ENCODE measurements around the gene FXYD7. TPM values are rescaled to one million over a fixed set of nuclear protein-coding genes. Genes with fewer than 3 reads are reported as not detected.

FXYD7 gene
- total and polyA plus RNA-seq, 2 of the 13 experiments (the other 11 are each of a cell fraction or from before 2014, with no cell fraction given): 0.55 TPM; not detected in 1

DNA sequence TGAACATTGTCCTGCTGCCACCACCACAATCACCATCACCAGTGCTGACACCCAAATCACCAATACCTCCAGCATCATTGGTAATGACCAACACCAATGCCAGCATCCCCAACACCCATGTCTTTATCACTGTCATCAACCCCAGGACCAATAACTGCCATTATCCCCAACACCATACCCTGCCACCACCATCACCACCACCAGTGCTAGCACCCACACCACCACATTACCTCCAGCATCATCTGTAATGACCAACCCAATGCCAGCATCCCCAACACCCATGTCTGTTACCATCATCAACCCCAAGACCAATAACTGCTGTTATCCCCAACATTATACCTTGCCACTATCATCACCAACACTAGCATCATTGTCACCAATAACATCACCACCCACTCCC, 10.8 kb upstream of the FXYD7 start:
- no peaks in the 10 kb centered on the region for H4K20me1 ChIP-seq (ENCODE audit: insufficient read depth, low read length)
- H3K27me3 ChIP-seq (ENCODE audit: control insufficient read depth in 1 of 2, insufficient read depth in 2 of 2, low read length in 2 of 2): no peaks in the 10 kb centered on the region
- BruUV-seq (replicated peaks): no TSS peak
- no peaks in the 10 kb centered on the region for H3K36me3 ChIP-seq (replicated peaks in 1 of 2; ENCODE audit: control insufficient read depth in 1 of 2, insufficient read depth in 2 of 2, low read length in 2 of 2)
- H3K27ac ChIP-seq (ENCODE audit: extremely low read length, insufficient read depth, low read length): no peak overlapping the region
- FAIRE-seq: no peak
- peaks cover 89% of the 10 kb centered on the region for H3K4me1 ChIP-seq (ENCODE audit: insufficient read depth, low read length)
- H3K4me2 ChIP-seq (ENCODE audit: low read depth, low read length): no peak overlapping the region
- DNase-seq (ENCODE audit: low spot score): no peak
- POLR2A ChIA-PET: no interaction called here
- no peak overlapping the region for H3K4me3 ChIP-seq (replicated peaks in 1 of 3; ENCODE audit: insufficient read depth in 1 of 3, low read depth in 2 of 3, low read length in 3 of 3)
- no peak overlapping the region for H2AFZ ChIP-seq (ENCODE audit: low read length)
- no peak for ATAC-seq
- H3K9me3 ChIP-seq (ENCODE audit: low read length): no peaks in the 10 kb centered on the region
- CTCF ChIA-PET (ENCODE audit: low intra/inter-chr PET ratio, low total read pairs): no interaction called here
- no peak overlapping the region for H3K9ac ChIP-seq (ENCODE audit: insufficient read depth, low read depth, low read length)
- intact Hi-C loops (cut with micrococcal nuclease; ENCODE audit: unreplicated experiment): no loop called here
- in situ Hi-C loops (cut with HindIII; ENCODE audit: extremely low pct_ligation_motif_present, low pct_unique_long_range_greater_than_20kb): no loop called here
- TF ChIP-seq, protein P1, sequence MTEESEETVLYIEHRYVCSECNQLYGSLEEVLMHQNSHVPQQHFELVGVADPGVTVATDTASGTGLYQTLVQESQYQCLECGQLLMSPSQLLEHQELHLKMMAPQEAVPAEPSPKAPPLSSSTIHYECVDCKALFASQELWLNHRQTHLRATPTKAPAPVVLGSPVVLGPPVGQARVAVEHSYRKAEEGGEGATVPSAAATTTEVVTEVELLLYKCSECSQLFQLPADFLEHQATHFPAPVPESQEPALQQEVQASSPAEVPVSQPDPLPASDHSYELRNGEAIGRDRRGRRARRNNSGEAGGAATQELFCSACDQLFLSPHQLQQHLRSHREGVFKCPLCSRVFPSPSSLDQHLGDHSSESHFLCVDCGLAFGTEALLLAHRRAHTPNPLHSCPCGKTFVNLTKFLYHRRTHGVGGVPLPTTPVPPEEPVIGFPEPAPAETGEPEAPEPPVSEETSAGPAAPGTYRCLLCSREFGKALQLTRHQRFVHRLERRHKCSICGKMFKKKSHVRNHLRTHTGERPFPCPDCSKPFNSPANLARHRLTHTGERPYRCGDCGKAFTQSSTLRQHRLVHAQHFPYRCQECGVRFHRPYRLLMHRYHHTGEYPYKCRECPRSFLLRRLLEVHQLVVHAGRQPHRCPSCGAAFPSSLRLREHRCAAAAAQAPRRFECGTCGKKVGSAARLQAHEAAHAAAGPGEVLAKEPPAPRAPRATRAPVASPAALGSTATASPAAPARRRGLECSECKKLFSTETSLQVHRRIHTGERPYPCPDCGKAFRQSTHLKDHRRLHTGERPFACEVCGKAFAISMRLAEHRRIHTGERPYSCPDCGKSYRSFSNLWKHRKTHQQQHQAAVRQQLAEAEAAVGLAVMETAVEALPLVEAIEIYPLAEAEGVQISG (CRISPR knock-in tag; IDR thresholded peaks at IDR 0.05): no peak
- TF ChIP-seq, protein P2, sequence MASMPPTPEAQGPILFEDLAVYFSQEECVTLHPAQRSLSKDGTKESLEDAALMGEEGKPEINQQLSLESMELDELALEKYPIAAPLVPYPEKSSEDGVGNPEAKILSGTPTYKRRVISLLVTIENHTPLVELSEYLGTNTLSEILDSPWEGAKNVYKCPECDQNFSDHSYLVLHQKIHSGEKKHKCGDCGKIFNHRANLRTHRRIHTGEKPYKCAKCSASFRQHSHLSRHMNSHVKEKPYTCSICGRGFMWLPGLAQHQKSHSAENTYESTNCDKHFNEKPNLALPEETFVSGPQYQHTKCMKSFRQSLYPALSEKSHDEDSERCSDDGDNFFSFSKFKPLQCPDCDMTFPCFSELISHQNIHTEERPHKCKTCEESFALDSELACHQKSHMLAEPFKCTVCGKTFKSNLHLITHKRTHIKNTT (CRISPR knock-in tag; IDR thresholded peaks at IDR 0.05): no peak
- TF ChIP-seq ZSCAN25 (CRISPR knock-in tag; IDR thresholded peaks at IDR 0.05) (no peak), ARNTL (CRISPR knock-in tag; IDR thresholded peaks at IDR 0.05) (no peak), CREB1 (IDR thresholded peaks at IDR 0.05) (peak; percentile 28; the same call in 1 of the 2 replicates), CREB1 (CRISPR knock-in tag; IDR thresholded peaks at IDR 0.05) (no peak), HDAC2 (CRISPR knock-in tag; IDR thresholded peaks at IDR 0.05) (no peak)
- TF ChIP-seq, protein P3, sequence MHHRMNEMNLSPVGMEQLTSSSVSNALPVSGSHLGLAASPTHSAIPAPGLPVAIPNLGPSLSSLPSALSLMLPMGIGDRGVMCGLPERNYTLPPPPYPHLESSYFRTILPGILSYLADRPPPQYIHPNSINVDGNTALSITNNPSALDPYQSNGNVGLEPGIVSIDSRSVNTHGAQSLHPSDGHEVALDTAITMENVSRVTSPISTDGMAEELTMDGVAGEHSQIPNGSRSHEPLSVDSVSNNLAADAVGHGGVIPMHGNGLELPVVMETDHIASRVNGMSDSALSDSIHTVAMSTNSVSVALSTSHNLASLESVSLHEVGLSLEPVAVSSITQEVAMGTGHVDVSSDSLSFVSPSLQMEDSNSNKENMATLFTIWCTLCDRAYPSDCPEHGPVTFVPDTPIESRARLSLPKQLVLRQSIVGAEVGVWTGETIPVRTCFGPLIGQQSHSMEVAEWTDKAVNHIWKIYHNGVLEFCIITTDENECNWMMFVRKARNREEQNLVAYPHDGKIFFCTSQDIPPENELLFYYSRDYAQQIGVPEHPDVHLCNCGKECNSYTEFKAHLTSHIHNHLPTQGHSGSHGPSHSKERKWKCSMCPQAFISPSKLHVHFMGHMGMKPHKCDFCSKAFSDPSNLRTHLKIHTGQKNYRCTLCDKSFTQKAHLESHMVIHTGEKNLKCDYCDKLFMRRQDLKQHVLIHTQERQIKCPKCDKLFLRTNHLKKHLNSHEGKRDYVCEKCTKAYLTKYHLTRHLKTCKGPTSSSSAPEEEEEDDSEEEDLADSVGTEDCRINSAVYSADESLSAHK (CRISPR knock-in tag; IDR thresholded peaks at IDR 0.05; ENCODE audit: borderline replicate concordance): no peak
- TF ChIP-seq, protein P4, sequence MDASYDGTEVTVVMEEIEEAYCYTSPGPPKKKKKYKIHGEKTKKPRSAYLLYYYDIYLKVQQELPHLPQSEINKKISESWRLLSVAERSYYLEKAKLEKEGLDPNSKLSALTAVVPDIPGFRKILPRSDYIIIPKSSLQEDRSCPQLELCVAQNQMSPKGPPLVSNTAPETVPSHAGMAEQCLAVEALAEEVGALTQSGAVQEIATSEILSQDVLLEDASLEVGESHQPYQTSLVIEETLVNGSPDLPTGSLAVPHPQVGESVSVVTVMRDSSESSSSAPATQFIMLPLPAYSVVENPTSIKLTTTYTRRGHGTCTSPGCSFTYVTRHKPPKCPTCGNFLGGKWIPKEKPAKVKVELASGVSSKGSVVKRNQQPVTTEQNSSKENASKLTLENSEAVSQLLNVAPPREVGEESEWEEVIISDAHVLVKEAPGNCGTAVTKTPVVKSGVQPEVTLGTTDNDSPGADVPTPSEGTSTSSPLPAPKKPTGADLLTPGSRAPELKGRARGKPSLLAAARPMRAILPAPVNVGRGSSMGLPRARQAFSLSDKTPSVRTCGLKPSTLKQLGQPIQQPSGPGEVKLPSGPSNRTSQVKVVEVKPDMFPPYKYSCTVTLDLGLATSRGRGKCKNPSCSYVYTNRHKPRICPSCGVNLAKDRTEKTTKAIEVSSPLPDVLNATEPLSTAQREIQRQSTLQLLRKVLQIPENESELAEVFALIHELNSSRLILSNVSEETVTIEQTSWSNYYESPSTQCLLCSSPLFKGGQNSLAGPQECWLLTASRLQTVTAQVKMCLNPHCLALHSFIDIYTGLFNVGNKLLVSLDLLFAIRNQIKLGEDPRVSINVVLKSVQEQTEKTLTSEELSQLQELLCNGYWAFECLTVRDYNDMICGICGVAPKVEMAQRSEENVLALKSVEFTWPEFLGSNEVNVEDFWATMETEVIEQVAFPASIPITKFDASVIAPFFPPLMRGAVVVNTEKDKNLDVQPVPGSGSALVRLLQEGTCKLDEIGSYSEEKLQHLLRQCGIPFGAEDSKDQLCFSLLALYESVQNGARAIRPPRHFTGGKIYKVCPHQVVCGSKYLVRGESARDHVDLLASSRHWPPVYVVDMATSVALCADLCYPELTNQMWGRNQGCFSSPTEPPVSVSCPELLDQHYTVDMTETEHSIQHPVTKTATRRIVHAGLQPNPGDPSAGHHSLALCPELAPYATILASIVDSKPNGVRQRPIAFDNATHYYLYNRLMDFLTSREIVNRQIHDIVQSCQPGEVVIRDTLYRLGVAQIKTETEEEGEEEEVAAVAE (CRISPR knock-in tag; IDR thresholded peaks at IDR 0.05; ENCODE audit: borderline replicate concordance): no peak
- no peaks in the 10 kb centered on the region for H3K79me2 ChIP-seq (ENCODE audit: insufficient read depth, low read length)

All from HepG2 (cell line).